HPDE6-E6E7 (cell line): ENCODE measurements around the gene SAGE1.
"Not testable (repeated sequence)": the region's sequence is repeated elsewhere in the genome, so short reads cannot be mapped to it uniquely, and the experiment has no call there.

Experiments
- DNase-seq: peaks from one replicate; pipeline ENCODE4 v3.0.0; 2011; ENCODE audit warnings: missing footprints; ENCODE audit errors: extremely low spot score

SAGE1 gene

GRCh38 chrX:135893294-135893817 is at the start of gene SAGE1, which contains the start of gene CT45A10:
TSS of gene SAGE1 (plus strand) at chrX:135893716. CDS start at chrX:135896243, 2,527 bp downstream.
TSS of gene CT45A10 (minus strand) at chrX:135893444. CDS start at chrX:135885344, 8,100 bp downstream.
- no peak for DNase-seq

- not testable (repeated sequence) for DNase-seq
These were observed 39.1 kb upstream of the SAGE1 start, which contains the start of gene CT45A8 for GRCh38 chrX:135854438-135854837. TSS of gene CT45A8 (minus strand) at chrX:135854538. CDS start at chrX:135850783, 3,755 bp downstream.

- not testable (repeated sequence) for DNase-seq
These were observed 21.8 kb upstream of the SAGE1 start, which contains the start of gene CT45A9 for GRCh38 chrX:135871712-135872111. TSS of gene CT45A9 (minus strand) at chrX:135871812. CDS start at chrX:135868061, 3,751 bp downstream.

GRCh38 chrX:135882741-135883140 is 10.8 kb upstream of the SAGE1 start:
- DNase-seq = not testable (repeated sequence)

GRCh38 chrX:135888230-135888629 is 5.3 kb upstream of the SAGE1 start:
- DNase-seq = not testable (repeated sequence)

DNA sequence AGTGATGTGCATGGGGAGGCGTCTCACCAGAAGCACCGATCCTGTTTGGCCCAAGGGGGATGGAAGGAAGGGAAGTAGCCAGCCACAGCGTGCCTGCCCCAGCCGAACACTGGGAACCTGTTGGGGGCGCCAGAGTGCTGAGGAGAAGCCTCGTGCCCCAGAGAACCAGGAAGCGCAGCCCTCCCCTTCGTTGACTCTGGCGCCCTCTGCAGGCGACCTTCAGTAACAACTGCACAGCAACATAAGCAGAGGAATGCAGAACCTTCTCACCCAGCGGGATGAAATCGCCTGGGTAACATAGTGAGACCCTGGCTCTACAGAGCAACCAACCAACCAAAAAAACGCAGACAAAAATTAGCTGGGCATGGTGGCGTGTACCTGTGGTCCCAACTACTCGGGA is 4.5 kb upstream of the SAGE1 start:
- DNase-seq = not testable (repeated sequence)

DNA sequence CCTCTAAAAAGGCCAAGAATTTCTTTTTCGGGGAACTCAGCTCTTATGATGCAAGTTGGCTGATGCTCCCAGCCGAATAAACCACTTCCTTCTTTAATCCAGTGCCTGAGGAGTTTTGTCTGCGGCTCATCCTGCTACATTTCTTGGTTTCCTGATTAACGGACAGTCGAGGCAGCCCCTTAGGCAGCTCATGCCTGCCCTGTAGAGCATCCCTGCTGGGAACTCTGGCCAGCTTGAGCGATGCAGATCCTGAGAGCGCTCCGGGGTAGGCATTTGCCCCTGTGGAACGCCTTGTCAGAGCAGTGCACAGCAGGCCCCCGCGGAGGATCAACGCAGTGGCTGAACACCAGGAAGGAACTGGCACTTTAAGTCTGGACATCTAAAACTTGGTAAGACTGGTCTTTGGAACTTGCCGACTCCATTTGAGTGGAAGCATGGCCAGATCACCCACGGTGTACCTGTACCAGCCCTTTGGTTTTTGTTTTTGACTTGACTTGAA is 3.4 kb upstream of the SAGE1 start:
- no peak for DNase-seq

- DNase-seq = no peak
These were observed 735 bp upstream of the SAGE1 start for GRCh38 chrX:135892781-135893180.

GRCh38 chrX:135910251-135910650 is 16.7 kb downstream of the SAGE1 start:
- no peak for DNase-seq

- DNase-seq = no peak
These were observed 20.9 kb downstream of the SAGE1 start for GRCh38 chrX:135914404-135914803.

- DNase-seq = not testable (repeated sequence)
These were observed 27.0 kb downstream of the SAGE1 start for GRCh38 chrX:135920516-135920915.

GRCh38 chrX:135923353-135923752 is 29.8 kb downstream of the SAGE1 start:
- peak; percentile 3 for DNase-seq

GRCh38 chrX:135927897-135928296 is 34.4 kb downstream of the SAGE1 start:
- DNase-seq = no peak

GRCh38 chrX:135931644-135932487 is 38.4 kb downstream of the SAGE1 start:
- no peak for DNase-seq

- no peak for DNase-seq
These were observed 51.0 kb downstream of the SAGE1 start for GRCh38 chrX:135944486-135944885.

- no peak for DNase-seq
These were observed 57.8 kb downstream of the SAGE1 start for GRCh38 chrX:135951291-135951690.
